OCI-LY7 (cell line): ENCODE data around the gene HOXC11. TPM values are rescaled to one million over a fixed set of nuclear protein-coding genes. Genes with fewer than 3 reads are reported as not detected.

Experiments
- BruUV-seq: library from RNA; stranded (reverse); fragments of 400-500 nt; replicated peaks from 2 replicates; lab custom pipeline; 2021; lab: Mats Ljungman, UMichigan
- CTCF ChIA-PET: fragments of 300-600 bp; sonication (Branson Sonifier 250); formaldehyde crosslinking; loops from one replicate; lab custom pipeline; 2022; ENCODE audit warnings: antibody characterized with exemption; ENCODE audit not compliant: unreplicated experiment; lab: Charles Lee
- POLR2A ChIA-PET: fragments of 300-600 bp; sonication (Branson Sonifier 250); formaldehyde crosslinking; loops from one replicate; lab custom pipeline; 2022; ENCODE audit warnings: antibody characterized with exemption; lab: Charles Lee
- DNase-seq: peaks from one replicate; pipeline ENCODE4 v3.0.0-alpha.2; 2015; ENCODE audit warnings: low spot score
- H2AFZ ChIP-seq: fragments of 200-600 bp; sonication (generic), shearing (Covaris generic); 2 replicates; pipeline ENCODE4 v1.6.1; 2014; ENCODE audit warnings: mild to moderate bottlenecking, antibody characterized with exemption, low read length, moderate library complexity
- H3K27ac ChIP-seq: fragments of 200-600 bp; sonication (generic); 2 replicates; pipeline ENCODE4 v1.5.1; 2014; ENCODE audit warnings: mixed run types, low read depth, mild to moderate bottlenecking, moderate library complexity, low read length, inconsistent platforms; ENCODE audit not compliant: poor library complexity, severe bottlenecking
- H3K36me3 ChIP-seq: fragments of 200-600 bp; sonication (generic); 2 replicates; pipeline ENCODE4 v1.6.1; 2014; ENCODE audit warnings: mild to moderate bottlenecking, antibody characterized with exemption, low read length, moderate library complexity, mixed read lengths; ENCODE audit not compliant: insufficient read depth
- H3K4me1 ChIP-seq: fragments of 200-600 bp; sonication (generic); 2 replicates; pipeline ENCODE4 v1.5.1; 2014; ENCODE audit warnings: mild to moderate bottlenecking, low read length; ENCODE audit not compliant: insufficient read depth, poor library complexity, severe bottlenecking
- H3K4me2 ChIP-seq: fragments of 200-600 bp; sonication (generic); 2 replicates; pipeline ENCODE4 v1.6.1; 2014; ENCODE audit warnings: mild to moderate bottlenecking, low read length
- H3K4me3 ChIP-seq: fragments of 200-600 bp; sonication (generic); 2 replicates; pipeline ENCODE4 v1.5.1; 2014; ENCODE audit warnings: mild to moderate bottlenecking, low read depth, low read length; ENCODE audit not compliant: poor library complexity, severe bottlenecking
- H3K79me2 ChIP-seq: fragments of 200-600 bp; sonication (generic); 2 replicates; pipeline ENCODE4 v1.6.1; 2016; ENCODE audit warnings: low read depth, mild to moderate bottlenecking, low read length, moderate library complexity, mixed read lengths; ENCODE audit not compliant: insufficient read depth
- H3K9me2 ChIP-seq: fragments of 200-600 bp; sonication (generic); 2 replicates; pipeline ENCODE4 v1.6.1; 2016; ENCODE audit warnings: mild to moderate bottlenecking, low read length, mixed read lengths; ENCODE audit not compliant: insufficient read depth
- H3K9me3 ChIP-seq: fragments of 200-600 bp; sonication (generic); 2 replicates; pipeline ENCODE4 v1.6.1; 2014; ENCODE audit warnings: mild to moderate bottlenecking, mixed run types, low read length, mixed read lengths
- H4K20me1 ChIP-seq: fragments of 200-600 bp; sonication (generic); 2 replicates; pipeline ENCODE4 v1.6.1; 2014; ENCODE audit warnings: mild to moderate bottlenecking, antibody characterized with exemption, low read length, moderate library complexity, mixed read lengths; ENCODE audit not compliant: insufficient read depth
- EZH2phosphoT487 ChIP-seq: fragments of 200-600 bp; sonication (generic); IDR thresholded peaks from 2 replicates; pipeline ENCODE4 v1.6.1; 2018; ENCODE audit warnings: low read depth, borderline replicate concordance, mild to moderate bottlenecking, mixed run types, antibody characterized with exemption, low read length, moderate library complexity, mixed read lengths
- intact Hi-C: fragments of 100-400 bp; cut with micrococcal nuclease; formaldehyde crosslinking; loops from one replicate; pipeline ENCODE4 v1.10.0; 2022; ENCODE audit not compliant: unreplicated experiment
- total RNA-seq, 2 experiments: library from RNA; depleted of rRNA in 1 of 2; stranded (reverse); fragments of >200 nt in 1 of 2; shearing (Covaris generic) in 1 of 2; gene quantifications; 2 replicates each; pipeline ENCODE4 v1.2.3, GENCODE V29; 2014 to 2022
- TF ChIP-seq, protein P1 (sequence below): fragments of 200-600 bp; sonication (generic); conservative IDR thresholded peaks from 2 replicates; pipeline ENCODE4 v1.5.1; 2014; ENCODE audit warnings: mild to moderate bottlenecking, antibody characterized with exemption, low read length, moderate library complexity, mixed read lengths

The HOXC11 gene
- total RNA-seq, 2 experiments from 2014 or later: 1.4 to 2.7 TPM

DNA sequence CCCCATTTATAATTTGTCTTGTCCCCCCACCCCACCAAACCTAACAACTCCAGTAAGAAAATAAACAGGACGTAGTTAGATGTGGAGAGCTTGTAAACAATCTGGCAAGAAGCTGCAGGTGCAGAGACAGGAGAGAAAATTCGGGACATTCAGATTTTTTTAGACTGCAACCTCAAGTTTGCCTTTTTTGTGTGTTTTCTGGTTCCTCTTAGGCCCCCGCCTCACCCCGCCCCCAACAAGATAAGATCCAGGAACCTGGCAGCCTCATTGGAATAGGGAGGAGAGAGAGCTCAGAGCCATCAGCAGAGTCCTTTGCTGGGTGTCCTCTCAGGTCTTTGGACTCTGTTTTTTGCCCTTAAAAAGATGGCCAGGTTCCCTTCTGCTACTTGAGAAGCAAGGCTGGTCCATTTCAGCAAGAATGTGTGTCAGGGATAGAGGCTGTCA lies 14.9 kb downstream of the HOXC11 start:
- no peak overlapping the region for H3K27ac ChIP-seq
- H2AFZ ChIP-seq: no peak overlapping the region
- H3K9me2 ChIP-seq: no peaks in the 10 kb centered on the region
- peaks cover 49% of the 10 kb centered on the region for H3K4me1 ChIP-seq
- intact Hi-C loops: loop anchor here (2.0 to 10.0 kb wide), 3 partner anchors 193 to 283 kb away; no protein-coding TSS in a partner anchor
- no peak for DNase-seq
- no peak overlapping the region for H3K4me2 ChIP-seq
- H4K20me1 ChIP-seq: no peaks in the 10 kb centered on the region
- H3K9me3 ChIP-seq: no peaks in the 10 kb centered on the region
- ChIA-PET CTCF (interaction anchor here (0.6 to 1.4 kb wide), 3 partner anchors 219 to 231 kb away, joined by 3 read pairs; no protein-coding TSS in a partner anchor), POLR2A (interaction anchor here (0.6 to 0.7 kb wide), 3 partner anchors 30 to 175 kb away, joined by 3 read pairs; no protein-coding TSS in a partner anchor)
- no peaks in the 10 kb centered on the region for H3K79me2 ChIP-seq
- no TSS peak for BruUV-seq
- no peaks in the 10 kb centered on the region for H3K36me3 ChIP-seq
- TF ChIP-seq, protein P1, sequence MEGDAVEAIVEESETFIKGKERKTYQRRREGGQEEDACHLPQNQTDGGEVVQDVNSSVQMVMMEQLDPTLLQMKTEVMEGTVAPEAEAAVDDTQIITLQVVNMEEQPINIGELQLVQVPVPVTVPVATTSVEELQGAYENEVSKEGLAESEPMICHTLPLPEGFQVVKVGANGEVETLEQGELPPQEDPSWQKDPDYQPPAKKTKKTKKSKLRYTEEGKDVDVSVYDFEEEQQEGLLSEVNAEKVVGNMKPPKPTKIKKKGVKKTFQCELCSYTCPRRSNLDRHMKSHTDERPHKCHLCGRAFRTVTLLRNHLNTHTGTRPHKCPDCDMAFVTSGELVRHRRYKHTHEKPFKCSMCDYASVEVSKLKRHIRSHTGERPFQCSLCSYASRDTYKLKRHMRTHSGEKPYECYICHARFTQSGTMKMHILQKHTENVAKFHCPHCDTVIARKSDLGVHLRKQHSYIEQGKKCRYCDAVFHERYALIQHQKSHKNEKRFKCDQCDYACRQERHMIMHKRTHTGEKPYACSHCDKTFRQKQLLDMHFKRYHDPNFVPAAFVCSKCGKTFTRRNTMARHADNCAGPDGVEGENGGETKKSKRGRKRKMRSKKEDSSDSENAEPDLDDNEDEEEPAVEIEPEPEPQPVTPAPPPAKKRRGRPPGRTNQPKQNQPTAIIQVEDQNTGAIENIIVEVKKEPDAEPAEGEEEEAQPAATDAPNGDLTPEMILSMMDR: no peak
- TF ChIP-seq EZH2phosphoT487: peak; percentile 64; the same call in 1 of the 2 replicates
- H3K4me3 ChIP-seq: no peak overlapping the region

- BruUV-seq: no TSS peak
- no peaks in the 10 kb centered on the region for H4K20me1 ChIP-seq
- CTCF ChIA-PET: interaction anchor here (0.6 to 1.4 kb wide), 3 partner anchors 209 to 226 kb away, joined by 3 read pairs; no protein-coding TSS in a partner anchor
- peaks cover 47% of the 10 kb centered on the region for H3K4me1 ChIP-seq
- H3K79me2 ChIP-seq: no peaks in the 10 kb centered on the region
- intact Hi-C loops: loop anchor here (2.0 to 10.0 kb wide), 3 partner anchors 194 to 284 kb away; no protein-coding TSS in a partner anchor
- H3K9me3 ChIP-seq: no peaks in the 10 kb centered on the region
- H3K4me2 ChIP-seq: peak overlapping the region; percentile 57
- H2AFZ ChIP-seq: no peak overlapping the region
- H3K36me3 ChIP-seq: no peaks in the 10 kb centered on the region
- no peak overlapping the region for H3K27ac ChIP-seq
- POLR2A ChIA-PET: interaction anchor here (0.6 to 0.7 kb wide), 3 partner anchors 35 to 994 kb away, joined by 3 read pairs; no protein-coding TSS in a partner anchor
- TF ChIP-seq, protein P1: no peak
- TF ChIP-seq EZH2phosphoT487: no peak
- DNase-seq: no peak
- no peaks in the 10 kb centered on the region for H3K9me2 ChIP-seq
- peak overlapping the region; percentile 17 for H3K4me3 ChIP-seq
Measured at GRCh38 chr12:53988541-53989226, 15.8 kb downstream of the HOXC11 start.
